Measurements from ENCODE around the gene CATSPER1.

The CATSPER1 gene

DNA sequence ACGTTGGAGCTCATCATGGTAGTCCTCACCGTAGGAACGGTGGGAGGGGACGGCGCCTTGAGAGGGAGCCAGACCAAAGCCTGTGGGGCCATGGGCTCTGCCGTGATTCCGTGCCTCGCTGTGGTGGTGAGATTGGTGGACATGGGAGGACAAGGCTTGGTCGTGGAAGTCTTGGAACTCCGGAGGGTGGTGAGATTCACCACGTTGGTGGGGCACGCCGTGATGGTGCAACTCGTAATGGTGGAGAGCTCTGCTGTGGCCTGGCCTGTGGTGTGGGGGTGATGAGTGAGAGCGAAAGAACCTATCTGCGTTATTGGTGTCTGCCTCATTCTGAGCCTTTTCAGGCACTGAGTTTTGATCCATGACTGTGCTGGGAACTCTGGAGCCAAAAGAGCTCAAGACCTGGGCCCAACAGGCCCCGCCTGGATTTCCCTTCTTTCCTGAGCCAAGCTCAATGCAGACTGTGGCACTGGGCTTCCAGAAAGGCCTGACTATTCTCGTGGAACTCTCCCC is at the start of gene CATSPER1:
TSS of gene CATSPER1 (minus strand) at position 463 of the 513 bp plus-strand sequence. CDS start at position 363, 100 bp downstream.
- DNase-seq (ENCODE audit: low read depth in 2 of 2), result no peak

DNA sequence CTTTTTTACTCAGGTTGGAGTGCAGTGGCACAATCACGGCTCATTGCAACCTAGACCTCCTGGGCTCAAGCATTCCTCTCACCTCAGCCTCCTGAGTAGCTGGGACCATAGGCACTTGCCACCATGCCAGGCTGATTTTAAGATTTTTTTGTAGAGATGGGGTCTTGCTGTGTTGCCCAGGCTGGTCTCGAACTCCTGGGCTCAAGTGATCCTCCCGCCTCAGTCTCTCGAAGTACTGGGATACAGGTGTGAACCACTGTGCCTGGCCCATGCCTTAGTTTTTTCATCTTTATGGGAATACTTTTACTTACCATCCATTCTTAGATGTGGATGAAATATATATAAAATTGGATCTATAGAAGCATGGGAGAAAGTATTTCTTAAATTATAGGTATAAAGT is 49.0 kb upstream of the CATSPER1 start:
- DNase-seq (ENCODE audit: low read depth in 2 of 2), result no peak

- DNase-seq (ENCODE audit: low read depth in 2 of 2), result no peak
Observed at GRCh38 chr11:66073669-66074068, 47.4 kb upstream of the CATSPER1 start.

- no peak for DNase-seq (ENCODE audit: low read depth in 2 of 2)
Observed at GRCh38 chr11:66072518-66072917, 46.2 kb upstream of the CATSPER1 start.

GRCh38 chr11:66072081-66072480 is 45.8 kb upstream of the CATSPER1 start:
- no peak for DNase-seq (ENCODE audit: low read depth in 2 of 2)

GRCh38 chr11:66071381-66071801 is 45.1 kb upstream of the CATSPER1 start:
- DNase-seq (ENCODE audit: low read depth in 2 of 2), result no peak

DNA sequence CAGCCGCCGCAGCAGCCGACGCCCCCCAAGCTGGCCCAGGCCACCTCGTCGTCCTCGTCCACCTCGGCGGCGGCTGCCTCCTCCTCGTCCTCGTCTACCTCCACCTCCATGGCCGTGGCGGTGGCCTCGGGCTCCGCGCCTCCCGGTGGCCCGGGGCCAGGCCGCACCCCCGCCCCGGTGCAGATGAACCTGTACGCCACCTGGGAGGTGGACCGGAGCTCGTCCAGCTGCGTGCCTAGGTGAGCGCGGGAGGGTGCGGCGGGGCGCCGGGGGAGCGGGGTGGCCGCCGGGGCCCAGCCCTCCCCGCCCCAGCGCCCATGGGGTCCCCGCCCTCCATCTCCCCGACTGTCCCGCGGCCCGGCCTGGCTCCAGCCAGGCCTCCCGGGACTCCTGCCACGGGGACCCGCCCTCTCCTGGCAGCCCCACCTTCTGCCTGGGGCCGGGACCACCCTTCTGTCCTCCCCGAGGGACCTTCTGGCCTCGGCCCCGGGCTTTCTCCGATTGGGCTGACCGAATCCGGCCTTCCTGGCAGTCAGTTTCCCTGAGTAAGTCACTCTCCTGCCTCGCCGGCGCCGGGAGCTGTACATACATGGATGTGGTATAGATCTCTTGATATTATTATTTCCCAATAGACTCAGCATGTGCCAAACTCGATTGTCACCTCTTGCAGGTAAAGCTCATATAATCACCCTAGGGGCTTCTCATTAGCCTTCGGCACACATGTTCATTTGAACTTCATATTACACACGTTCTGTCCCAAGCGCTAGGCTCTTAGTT is 44.5 kb upstream of the CATSPER1 start:
- DNase-seq (ENCODE audit: low read depth in 2 of 2), result no peak

DNA sequence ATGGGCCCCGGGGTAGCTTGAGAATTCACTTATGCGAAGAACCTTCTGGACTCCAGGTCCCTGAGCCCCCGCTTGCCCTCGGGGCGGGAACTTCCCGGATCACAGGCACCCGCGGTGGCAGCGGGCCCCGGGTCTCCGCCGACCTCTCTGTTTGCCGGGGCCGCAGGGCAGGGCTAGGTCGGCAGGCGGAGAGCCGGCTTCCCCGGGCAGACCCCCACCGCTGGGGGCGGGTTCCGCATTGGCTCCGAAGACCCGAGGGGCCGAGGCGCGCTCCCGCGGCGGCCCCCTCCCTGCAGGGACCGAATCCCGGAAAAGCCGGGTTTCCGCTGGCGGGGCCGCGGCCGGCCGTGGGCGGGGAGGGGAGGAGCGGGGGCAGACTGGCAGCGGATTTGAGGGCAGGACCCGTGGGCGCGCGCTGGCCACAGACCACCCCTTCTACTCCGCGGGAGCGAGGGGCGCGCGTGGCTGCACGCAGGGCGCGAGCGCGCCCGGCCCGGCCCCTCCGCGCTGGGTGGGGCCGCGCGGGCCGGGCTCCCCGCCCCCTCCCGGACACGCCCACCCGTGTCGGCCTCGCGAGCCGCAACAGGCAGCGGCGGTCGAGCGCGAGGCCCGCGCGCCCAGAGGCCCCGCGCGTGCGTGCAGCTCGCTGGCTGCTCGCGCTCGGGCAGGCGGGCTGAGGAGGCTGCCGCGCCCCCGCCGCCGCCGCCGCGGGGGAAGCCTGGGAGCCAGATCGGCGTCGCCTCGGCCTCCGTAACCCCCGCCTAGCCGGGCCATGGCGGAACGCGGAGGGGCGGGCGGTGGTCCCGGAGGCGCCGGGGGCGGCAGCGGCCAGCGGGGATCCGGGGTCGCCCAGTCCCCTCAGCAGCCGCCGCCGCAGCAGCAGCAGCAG is 43.7 kb upstream of the CATSPER1 start, which contains the start of gene PACS1:
TSS of gene PACS1 (plus strand) at position 558 of the 889 bp plus-strand sequence. CDS start at position 773, 215 bp downstream.
- peak; percentile 54 to 59 for DNase-seq (ENCODE audit: low read depth in 2 of 2)

- DNase-seq (ENCODE audit: low read depth in 2 of 2), result no peak
Observed at GRCh38 chr11:66068923-66069714, 42.8 kb upstream of the CATSPER1 start.

GRCh38 chr11:66068154-66068821 is 42.0 kb upstream of the CATSPER1 start:
- peak in 1 of 2 donors; percentile 62 for DNase-seq (ENCODE audit: low read depth in 2 of 2)

GRCh38 chr11:66067640-66068039 is 41.4 kb upstream of the CATSPER1 start:
- no peak for DNase-seq (ENCODE audit: low read depth in 2 of 2)

DNA sequence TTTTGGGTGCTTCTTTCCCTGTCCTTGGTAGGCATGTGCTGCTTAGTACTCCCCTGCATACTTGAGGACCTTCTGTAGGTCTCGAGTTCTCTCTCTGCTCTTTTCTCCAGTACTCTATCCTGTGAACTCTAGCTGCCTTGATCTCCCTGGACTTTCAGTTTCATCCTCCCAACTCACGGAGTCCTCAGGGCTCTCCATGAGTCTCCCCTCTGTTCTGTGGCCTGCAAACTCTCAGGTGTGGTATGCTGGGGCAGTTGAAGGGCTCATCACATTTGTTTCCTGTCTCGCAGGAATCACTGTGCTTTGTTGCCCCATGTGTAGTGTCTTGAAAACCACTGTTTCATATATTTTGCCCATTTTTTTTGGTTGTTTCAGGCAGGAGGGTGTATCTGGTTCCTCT is 40.5 kb upstream of the CATSPER1 start:
- DNase-seq (ENCODE audit: low read depth in 2 of 2), result no peak

DNA sequence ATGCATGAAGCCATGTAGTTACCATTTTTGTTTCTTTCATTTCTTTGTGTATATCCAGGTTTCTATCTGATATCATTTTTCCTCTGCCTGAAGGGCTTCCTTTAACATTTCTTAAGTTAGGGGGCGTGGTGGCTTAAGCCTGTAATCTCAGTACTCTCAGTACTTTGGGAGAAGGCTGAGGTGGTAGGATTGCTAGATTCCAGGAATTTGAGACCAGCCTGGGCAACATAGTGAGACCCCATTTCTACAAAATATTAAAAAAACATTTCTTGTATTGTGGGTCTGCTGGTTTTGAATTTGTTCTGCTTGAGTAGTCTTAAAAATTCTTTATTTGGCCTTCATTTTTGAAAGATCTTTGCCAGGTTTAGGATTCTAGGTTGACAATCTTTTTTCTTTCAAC is 38.3 kb upstream of the CATSPER1 start:
- DNase-seq (ENCODE audit: low read depth in 2 of 2), result no peak

DNA sequence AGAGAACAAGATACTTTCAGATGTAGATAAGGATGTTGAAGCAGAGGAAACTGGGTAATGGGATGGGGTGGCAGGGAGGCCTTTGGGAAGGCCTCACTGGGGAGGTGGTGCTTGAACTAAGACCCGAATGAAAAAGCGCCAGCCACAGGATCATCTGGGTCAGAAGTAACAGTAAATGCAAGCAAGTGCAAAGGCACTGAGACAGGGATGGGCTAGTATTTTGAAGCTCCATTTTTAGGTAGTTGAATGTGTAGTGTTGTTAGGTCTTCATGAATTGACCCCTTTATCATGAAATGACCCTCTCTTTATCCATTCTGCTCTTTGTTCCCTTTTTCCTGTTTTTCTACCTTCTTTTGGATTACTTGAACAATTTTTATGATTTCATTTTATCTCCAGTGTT is 37.6 kb upstream of the CATSPER1 start:
- no peak for DNase-seq (ENCODE audit: low read depth in 2 of 2)

DNA sequence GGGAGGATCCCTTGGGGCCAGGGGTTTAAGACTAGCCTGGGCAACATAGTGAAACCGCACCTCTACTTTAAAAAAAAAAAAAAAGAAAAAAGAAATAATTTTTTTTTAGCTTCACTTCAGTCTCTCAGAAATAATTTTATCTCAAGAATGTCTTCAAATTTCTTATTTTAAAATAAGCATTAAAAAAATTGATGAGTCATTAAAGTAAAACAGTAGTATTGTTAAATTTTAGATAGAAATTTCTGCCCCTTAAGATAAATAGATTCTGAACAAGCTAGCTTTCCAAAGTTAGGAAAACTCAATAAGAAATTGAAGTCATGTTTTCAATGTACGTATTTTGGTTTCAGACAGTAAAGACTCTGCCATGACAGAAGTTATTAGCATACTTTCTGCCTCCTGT is 36.1 kb upstream of the CATSPER1 start:
- DNase-seq (ENCODE audit: low read depth in 2 of 2), result no peak

- DNase-seq (ENCODE audit: low read depth in 2 of 2), result no peak
Observed at GRCh38 chr11:66061268-66061667, 35.0 kb upstream of the CATSPER1 start.

GRCh38 chr11:66059966-66060680 is 33.8 kb upstream of the CATSPER1 start:
- no peak for DNase-seq (ENCODE audit: low read depth in 2 of 2)

DNA sequence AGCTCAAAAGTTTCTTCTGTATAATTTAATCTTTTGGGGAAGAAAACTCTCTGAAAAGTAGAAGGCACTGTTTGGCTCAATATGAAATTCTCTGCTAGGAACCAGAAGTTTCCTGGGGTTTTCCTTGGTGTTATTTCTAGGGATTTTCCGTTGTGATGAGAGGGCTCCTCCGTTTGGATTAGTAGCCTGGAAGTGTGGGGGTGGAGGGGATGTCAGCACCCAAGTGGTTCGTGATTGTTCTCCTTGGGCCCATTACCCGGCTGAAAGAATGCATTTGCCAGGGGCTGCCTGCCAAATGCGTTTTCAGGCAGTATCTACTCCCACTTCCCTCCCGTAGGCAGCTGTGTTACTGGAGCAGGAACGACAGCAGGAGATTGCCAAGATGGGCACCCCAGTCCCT is 30.2 kb upstream of the CATSPER1 start:
- DNase-seq (ENCODE audit: low read depth in 2 of 2), result no peak

GRCh38 chr11:66055021-66055420 is 28.7 kb upstream of the CATSPER1 start:
- DNase-seq (ENCODE audit: low read depth in 2 of 2), result no peak

DNA sequence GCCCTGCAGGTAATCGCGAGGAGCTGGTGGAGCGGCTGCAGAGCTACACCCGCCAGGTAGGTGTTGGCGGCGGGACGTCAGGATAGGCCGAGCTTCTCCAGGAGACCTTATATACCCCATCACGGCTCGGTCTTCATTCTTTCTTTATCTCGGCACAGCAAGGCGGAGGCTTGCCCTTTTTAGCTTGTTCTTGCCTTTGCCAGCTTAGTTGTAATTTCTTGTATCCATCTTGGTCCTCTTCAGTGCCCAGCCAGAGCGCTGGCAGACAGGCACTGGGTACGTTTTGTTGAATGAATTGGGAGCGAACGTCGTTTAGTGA is 26.3 kb upstream of the CATSPER1 start:
- DNase-seq (ENCODE audit: low read depth in 2 of 2), result no peak
